GM19025 (cell line): ENCODE data around the gene DSCAML1.

Experiments
- ATAC-seq: cut with Tn5 transposase; IDR thresholded peaks from one replicate; pipeline ENCODE4 v1.9.1; 2021; ENCODE audit warnings: mild to moderate bottlenecking, low read depth, moderate library complexity; ENCODE audit not compliant: unreplicated experiment

Gene DSCAML1

GRCh38 chr11:117442049-117442868, 354.8 kb downstream of the DSCAML1 start:
- no peak for ATAC-seq

- ATAC-seq = no peak
These were observed 355.7 kb downstream of the DSCAML1 start for GRCh38 chr11:117441146-117441975.

- no peak for ATAC-seq
These were observed 356.8 kb downstream of the DSCAML1 start for GRCh38 chr11:117440258-117440657.

- ATAC-seq = no peak
These were observed 357.8 kb downstream of the DSCAML1 start for GRCh38 chr11:117439256-117439655.

DNA sequence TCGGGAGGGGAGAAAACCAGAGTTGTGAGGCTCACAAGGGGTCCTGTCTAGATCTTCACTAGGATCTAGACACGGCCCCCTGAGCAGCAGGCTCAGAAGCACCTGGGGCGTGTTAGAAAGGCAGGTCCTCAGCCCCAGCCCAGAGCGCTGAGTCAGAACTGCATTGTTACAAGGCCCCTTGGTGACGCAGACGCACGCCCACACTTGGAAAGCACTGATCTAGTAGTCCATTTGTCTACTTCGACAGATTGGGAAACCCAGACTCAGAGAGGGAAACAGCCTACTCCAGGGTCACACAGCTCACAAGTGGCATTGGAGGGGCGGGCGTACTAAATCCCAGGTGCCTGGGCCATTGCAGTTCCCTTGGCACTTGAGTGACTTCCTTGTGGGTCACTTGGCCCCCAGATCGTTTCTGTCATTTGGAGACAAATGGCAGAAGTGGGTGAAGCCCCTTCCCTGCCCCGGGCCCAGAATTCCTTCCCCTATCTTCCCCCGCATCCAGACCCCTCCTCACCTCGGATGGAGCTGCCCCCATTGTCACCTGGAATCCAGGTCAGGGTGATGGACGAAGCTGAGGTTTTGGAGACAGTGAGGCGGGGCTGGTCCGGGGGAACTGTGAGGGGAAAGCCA, 358.5 kb downstream of the DSCAML1 start:
- ATAC-seq = no peak

DNA sequence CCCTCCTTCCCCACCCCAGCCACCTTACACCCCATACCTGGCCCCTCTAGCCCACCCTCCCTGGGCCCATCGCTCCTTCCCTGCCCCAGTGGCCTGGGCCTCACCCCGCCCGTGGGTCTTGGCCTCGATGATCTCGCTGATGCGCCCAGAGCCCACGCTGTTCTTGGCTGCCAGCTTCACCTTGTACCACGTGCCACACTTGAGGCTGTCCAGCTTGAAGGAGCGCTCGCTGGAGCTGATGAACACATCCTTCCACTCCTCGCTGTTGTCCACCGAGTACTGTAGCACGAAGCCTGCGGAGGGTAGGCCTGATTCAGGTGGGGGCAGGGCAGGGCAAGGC, 359.3 kb downstream of the DSCAML1 start:
- ATAC-seq = no peak

GRCh38 chr11:117437041-117437790, 359.8 kb downstream of the DSCAML1 start:
- ATAC-seq = no peak

- no peak for ATAC-seq
These were observed 361.7 kb downstream of the DSCAML1 start for GRCh38 chr11:117435326-117435725.

- ATAC-seq = no peak
These were observed 362.5 kb downstream of the DSCAML1 start for GRCh38 chr11:117434481-117434880.

DNA sequence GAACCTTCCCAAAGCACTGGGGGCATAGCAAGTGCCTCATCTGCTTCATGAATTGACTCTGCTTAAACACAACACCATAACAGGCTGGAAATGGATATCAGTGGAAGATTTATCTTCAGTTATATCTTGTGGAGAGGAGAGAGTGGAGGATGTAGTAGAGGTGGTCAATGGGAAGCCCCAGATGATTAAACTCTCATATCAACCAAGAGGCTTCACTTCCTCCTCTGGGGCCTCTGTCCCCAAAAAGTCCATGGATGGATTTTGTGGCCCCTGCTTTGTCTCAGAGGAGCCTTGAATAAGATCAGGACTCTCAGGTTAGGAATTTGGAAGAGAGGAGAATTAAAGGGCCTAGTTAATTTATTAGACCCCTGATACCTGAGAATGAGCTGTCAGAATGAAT, 363.3 kb downstream of the DSCAML1 start:
- no peak for ATAC-seq

DNA sequence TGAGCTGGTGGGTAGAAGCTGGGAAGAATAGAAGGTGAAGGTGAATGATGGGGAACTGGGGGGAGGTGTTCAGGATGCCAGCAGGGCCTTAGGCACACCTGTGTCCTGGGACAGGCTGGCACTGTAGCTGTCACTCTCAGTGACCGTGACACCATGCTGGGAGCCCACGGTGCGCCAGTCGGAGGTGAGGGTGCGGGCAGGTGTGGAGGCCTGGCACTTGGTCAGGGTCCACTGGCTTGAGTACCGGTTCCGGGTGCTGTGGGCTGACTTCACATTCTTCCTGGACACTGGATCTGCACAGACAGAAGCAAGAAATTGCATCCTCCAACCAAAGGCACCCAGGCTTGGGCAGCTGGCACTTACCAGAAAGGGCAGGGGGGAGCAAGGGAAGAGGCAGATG, 365.6 kb downstream of the DSCAML1 start:
- ATAC-seq = no peak

DNA sequence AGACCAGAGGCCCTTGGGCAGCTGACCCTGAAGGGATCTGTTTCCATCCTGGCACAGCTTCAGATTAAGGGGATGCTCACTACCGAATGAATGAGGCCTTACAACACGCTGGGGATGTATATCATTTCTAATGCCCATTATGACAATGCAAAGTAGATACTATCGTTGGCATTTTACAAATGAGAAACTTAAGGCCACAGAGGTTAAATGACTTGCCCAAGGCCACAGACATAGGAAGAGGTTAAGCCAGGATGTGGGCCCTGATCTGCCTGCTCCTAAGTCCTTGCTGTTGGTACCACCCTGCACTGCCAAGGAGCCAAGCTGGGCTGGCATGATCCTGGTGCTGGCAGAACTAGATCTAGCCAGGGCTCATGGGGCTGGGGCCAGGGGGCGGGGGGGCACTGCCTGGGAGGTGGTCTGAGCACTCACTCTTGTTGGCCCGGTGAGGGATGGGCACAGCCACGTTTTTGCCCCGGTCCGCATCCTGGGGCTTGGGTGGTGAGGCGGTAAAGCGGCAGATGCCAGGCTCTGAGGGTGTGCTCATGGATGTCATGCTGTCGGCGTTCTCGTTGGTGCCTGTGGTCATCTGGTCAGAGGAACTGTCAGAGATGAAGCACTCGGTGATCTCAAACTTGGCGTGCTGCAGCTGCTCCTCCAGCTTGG, 366.6 kb downstream of the DSCAML1 start:
- ATAC-seq = no peak

GRCh38 chr11:117428856-117429229, 368.2 kb downstream of the DSCAML1 start:
- ATAC-seq = no peak

- ATAC-seq = no peak
These were observed 368.7 kb downstream of the DSCAML1 start for GRCh38 chr11:117428186-117428855.

- ATAC-seq = no peak
These were observed 369.6 kb downstream of the DSCAML1 start for GRCh38 chr11:117427356-117427874.

DNA sequence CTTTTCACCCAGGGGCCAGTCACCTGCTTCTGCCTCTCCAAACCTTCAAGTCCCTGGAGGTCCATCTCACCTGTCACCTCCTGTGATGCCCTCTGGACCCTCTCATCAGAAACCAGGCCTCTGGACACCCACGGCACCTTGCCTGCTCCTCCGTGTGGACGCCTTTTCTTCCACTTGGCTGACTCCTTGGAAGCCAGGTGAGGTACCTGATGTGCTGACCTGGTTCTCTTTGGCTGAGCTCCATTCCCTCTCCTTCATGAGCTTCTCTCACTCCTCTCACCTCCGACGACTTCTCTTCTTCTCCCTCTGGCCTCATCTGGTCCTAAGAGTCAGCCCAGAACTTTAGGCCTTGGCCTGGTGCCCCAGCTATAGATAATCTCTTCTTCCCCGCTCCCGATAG, 370.1 kb downstream of the DSCAML1 start:
- no peak for ATAC-seq

GRCh38 chr11:117426297-117426685, 370.7 kb downstream of the DSCAML1 start:
- no peak for ATAC-seq

GRCh38 chr11:117425679-117426296, 371.2 kb downstream of the DSCAML1 start:
- no peak for ATAC-seq

DNA sequence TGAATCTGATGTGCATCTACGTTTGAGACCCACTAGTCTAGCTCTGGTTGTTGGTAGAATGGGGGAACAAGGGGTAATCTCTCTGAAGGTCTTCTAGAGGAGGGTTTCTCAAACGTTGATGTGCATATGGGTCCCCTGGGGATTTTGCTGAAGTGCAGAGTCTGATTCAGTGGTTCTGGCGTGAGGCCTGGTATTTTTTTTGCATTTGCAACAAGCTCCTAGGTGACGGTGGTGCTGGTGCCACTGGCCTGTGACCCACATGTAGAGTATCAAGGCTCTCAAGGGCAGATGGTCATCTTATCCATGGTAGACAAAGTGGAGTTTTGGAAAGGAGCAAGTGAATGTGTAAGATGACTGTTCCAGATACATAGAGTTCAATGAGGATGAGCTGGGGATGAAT, 372.2 kb downstream of the DSCAML1 start:
- no peak for ATAC-seq
